Measurements from ENCODE around the gene TCF19.

GRCh38 chr6:31125162-31125561 is 33.2 kb upstream of the TCF19 start:
- TF ChIP-seq ERG (CRISPR knock-in tag; IDR thresholded peaks at IDR 0.05) (no peak), CTCF (IDR thresholded peaks at IDR 0.05) (no peak), NFE2L1 (CRISPR knock-in tag; IDR thresholded peaks at IDR 0.05) (no peak), SP1 (CRISPR knock-in tag; conservative IDR thresholded peaks at IDR 0.05) (no peak), ELF4 (CRISPR knock-in tag; IDR thresholded peaks at IDR 0.05; ENCODE audit: low read depth) (no peak), CDX4 (CRISPR knock-in tag; IDR thresholded peaks at IDR 0.05; ENCODE audit: borderline replicate concordance) (no peak), ATF2 (CRISPR knock-in tag; IDR thresholded peaks at IDR 0.05; ENCODE audit: borderline replicate concordance, low read depth) (no peak), IRF2 (CRISPR knock-in tag; IDR thresholded peaks at IDR 0.05; ENCODE audit: borderline replicate concordance, low read depth) (no peak), ZNF138 (CRISPR knock-in tag; conservative IDR thresholded peaks at IDR 0.05) (no peak)

Data from WTC11 (cell line).